NCI-H526 treated with DMSO at 0.1 percent for 48 hours (cell line): ENCODE results near the gene SDSL.

Experiments used
- DNase-seq: peaks from one replicate; lab custom pipeline; 2025; lab: John Stamatoyannopoulos, UW

Gene SDSL

GRCh38 chr12:113449299-113449698 is 27.1 kb downstream of the SDSL start:
- DNase-seq, result no peak

- DNase-seq, result no peak
Observed at GRCh38 chr12:113449839-113450238, 27.7 kb downstream of the SDSL start.

- DNase-seq, result no peak
Observed at GRCh38 chr12:113452458-113452857, 30.3 kb downstream of the SDSL start.

- no peak for DNase-seq
Observed at GRCh38 chr12:113453330-113453729, 31.1 kb downstream of the SDSL start.

DNA sequence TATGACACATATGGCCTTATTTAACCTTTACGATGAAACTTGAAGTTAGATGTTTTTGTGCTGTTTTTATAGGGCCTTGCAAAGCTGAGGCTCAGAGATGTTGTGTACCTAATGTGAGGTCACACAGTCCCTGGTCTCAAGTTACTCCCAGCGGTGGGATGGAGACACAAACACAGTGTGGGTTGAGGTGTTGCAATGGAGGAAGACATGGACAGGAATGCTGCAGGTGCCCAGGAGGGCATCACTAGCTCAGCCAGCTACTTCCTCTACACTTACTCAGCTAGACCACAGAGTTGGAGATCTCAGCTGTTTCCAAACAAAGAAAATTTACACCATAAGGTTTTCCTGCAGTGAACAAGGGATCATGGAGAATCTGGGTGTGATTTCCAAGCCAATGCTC is 34.0 kb downstream of the SDSL start:
- DNase-seq, result no peak

- no peak for DNase-seq
Observed at GRCh38 chr12:113456761-113457160, 34.6 kb downstream of the SDSL start.

DNA sequence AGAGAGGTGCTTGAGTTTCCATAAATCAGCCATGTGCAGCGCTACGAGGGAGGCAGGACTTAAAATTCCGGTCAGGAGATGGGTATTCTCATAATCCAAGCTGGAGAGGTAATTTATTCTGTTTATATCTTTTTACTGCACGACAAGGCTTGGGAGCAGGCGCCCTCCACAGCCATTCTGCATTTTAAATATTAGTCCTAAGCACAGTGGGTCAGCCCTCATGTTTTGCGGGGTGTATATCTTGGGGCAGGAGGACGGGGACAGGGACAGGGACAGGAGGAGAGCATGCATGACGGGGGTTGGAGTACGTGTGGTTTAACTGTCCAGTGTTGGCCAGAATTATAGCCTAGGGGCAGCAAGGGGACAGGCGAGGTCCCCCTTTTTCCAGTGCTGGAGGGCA is 35.0 kb downstream of the SDSL start:
- no peak for DNase-seq

DNA sequence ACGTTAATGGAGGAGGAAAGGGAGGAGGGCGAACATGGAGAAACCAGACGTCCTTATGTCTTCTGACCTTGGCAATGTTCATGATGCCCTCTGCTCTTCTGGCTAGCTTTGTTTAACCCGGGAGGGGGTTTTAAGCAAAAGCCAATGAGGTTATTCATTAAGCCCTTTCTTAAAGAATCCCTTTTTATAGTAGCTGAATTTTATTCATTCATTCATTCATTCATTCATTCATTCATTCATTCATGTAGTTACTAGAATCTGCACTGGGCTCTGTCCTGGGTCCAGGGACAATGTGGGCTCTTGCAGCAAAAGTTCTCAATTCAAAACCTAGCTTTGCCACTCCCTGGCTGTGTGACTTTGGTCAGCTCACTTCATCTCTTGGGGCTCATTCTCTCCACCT is 35.5 kb downstream of the SDSL start:
- no peak for DNase-seq

- no peak for DNase-seq
Observed at GRCh38 chr12:113459981-113460380, 37.8 kb downstream of the SDSL start.

DNA sequence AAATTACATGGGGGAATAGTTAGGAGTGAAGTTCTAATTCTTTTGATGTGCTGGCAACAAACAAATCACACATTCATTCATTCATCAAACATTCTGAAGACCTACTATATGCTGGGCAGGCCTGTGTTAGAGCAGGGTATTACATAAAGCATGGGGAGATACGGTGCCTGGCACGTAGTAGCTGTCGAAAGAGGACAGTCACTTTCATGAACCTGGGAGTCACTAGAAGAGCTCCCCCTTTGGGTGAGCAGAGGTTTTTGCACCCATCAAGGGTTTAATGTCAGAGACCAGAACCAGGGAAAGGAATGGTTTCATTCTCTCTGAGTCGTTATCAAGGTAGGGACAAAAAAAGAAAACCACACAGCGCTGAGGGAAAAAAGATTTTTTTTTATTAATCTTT is 39.5 kb downstream of the SDSL start:
- peak; percentile 13 for DNase-seq

- DNase-seq, result peak; percentile 28
Observed at GRCh38 chr12:113462117-113462774, 40.1 kb downstream of the SDSL start.

- no peak for DNase-seq
Observed at GRCh38 chr12:113462998-113463745, 41.0 kb downstream of the SDSL start.

DNA sequence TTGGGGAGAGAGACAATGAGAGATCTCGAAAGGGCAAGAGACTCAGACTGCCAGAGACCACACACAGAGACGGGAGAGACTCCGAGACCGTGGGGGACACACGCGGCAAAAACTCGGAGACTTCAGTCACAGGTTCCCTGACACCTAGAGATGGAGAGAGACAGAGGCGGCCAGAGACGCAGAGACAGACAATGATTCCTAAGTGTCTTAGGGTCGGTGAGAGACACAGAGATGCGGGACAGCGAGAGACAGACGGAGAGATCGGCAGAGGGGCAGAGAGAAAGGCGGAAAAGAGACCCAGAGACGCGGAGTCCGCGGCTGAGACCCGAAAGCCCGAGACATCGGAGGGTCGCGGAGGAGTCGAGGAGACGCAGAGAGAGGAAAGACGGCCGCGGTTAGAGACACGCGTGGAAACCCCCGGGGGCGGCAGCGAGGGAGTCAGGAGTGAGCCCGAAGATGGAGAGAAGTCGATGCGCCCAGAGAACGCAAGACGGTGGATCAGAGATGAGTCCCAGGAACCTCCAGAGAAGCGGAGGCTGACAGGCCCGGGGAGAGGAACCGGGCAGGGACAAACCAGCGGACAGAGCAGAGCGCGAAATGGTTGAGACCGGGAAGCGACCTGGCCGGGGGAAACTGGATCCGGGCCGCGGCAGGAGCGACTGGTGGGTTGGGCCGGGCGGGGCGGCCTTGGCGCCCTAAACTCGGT is 41.7 kb downstream of the SDSL start:
- no peak for DNase-seq

- no peak for DNase-seq
Observed at GRCh38 chr12:113464452-113464775, 42.2 kb downstream of the SDSL start.

- DNase-seq, result no peak
Observed at GRCh38 chr12:113464852-113465719, 42.9 kb downstream of the SDSL start.

DNA sequence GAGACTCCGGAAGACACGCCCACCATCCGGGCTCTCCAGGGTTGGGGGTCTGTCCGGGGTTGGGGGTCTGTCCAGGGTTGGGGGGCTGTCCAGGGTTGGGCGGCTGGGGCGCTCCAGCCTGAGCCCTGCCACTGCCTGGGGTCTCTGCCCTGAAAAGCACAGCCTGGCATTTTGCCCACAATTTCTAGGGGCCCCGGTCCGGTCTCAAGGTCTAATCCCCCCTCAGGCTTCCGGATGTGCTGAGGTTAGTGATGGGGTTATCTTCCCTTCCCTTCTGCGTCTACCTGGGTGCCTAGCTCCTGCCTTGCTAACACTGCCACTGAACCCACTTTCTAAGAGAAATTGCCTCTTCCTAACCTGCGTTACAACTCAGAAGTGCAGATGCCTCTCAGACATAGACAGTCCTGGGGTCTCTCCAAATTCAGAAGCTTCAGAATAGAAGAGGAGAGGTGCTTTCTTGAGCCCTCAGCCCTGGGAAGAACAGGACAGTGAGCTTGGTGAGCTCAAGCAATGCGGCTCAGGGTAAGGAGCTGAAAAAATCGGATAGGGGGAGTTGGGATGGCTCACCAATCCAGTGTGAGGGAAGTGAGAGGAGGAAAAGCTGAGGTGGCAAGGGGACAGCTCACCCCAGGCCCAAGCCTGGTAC is 43.8 kb downstream of the SDSL start:
- no peak for DNase-seq

- DNase-seq, result no peak
Observed at GRCh38 chr12:113466454-113467141, 44.4 kb downstream of the SDSL start.

DNA sequence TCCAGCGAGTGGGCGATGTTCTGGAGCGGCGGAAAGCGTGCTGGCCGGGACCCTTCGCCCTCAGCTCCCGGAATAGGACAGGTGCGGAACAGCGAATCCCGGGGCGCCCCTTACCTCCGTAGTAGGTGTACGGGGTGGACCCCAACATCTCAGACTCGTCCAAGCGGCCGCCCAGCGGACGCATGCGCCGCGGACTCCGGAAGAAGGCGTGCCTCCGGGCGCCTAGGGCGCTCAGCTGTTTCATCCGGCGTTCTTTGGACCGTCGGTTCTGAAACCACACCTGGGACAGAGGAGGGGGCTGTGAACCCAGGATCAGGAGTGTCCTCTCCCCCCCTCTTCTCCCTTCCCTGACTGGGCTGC is 44.9 kb downstream of the SDSL start:
- DNase-seq, result no peak

DNA sequence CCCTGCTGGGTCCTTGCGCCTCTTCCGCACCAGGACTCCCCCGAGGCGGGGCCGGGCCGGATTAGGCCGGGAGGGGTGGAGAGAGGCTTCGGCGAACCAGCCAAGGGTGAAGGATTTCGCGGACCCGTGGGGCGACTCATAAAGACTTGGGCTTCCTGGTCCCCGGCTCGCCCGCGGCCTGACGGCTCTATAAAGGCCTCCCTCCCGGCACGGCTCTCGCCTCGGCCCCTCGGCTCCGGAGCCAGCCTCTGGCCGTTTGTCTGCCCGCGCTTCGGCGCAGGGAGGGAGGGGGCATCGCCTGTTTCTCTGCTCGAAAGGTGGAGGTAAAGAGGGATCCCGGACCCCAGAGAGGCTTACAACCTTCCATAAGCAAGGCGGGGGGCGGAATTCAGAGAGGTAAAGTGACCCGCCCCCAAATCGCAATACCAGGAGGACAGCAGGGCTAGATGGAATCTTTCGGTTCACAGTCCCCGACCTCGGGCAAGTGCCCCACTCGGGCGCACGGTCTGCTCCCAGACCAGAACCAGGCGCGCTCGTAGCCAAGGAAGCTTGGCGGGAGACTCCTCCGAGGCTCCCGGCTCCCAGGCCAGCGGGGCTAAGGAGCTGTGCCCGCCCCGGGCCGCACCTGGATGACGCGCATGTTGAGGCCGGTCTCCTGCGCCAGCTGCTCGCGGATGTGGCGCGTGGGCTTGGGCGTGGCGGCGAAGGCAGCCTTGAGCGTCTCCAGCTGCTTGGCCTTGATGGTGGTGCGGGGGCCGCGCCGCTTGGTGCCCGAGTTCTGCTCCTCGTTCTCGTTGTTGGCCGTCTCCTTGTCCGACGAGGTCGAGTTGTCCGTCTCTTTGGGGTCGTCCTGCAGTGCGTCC is 45.6 kb downstream of the SDSL start:
- DNase-seq, result no peak
